ENCODE data around the gene CGB8.

- TF ChIP-seq CTCF (conservative IDR thresholded peaks at IDR 0.05 in 1 of 2, IDR thresholded peaks at IDR 0.05 in 1 of 2; ENCODE audit: extremely low read depth in 1 of 2, insufficient read depth in 1 of 2, low read depth in 1 of 2, low read length in 2 of 2) (no peak), EZH2 (IDR thresholded peaks at IDR 0.05; ENCODE audit: borderline replicate concordance, low read length) (no peak)
Observed at GRCh38 chr19:49057636-49058234, 8.8 kb upstream of the CGB8 start, which contains the start of gene CGB7.

Data from mammary epithelial cell (primary cell).